Vagina (tissue), 2 donors: ENCODE data around the gene PPCDC. TPM values are rescaled to one million over a fixed set of nuclear protein-coding genes. Genes with fewer than 3 reads are reported as not detected.
"Not testable (repeated sequence)": the region's sequence is repeated elsewhere in the genome, so short reads cannot be mapped to it uniquely, and the experiment has no call there.

Source experiments
- DNase-seq, 2 donors: peaks; one replicate each; pipeline ENCODE4 v3.0.0-alpha.2; 2017; ENCODE audit errors: extremely low spot score in 2 of 2
- H3K27ac ChIP-seq: fragments of 200-600 bp; sonication (generic); one replicate; pipeline ENCODE4 v1.5.1; 2019
- H3K27me3 ChIP-seq: fragments of 200-600 bp; sonication (generic); one replicate; pipeline ENCODE4 v1.5.1; 2019
- H3K36me3 ChIP-seq, 2 donors: fragments of 200-600 bp; sonication (generic); one replicate each; pipeline ENCODE4 v1.5.1; 2017 to 2019
- H3K4me1 ChIP-seq: fragments of 200-600 bp; sonication (generic); one replicate; pipeline ENCODE4 v1.5.1; 2019
- H3K4me3 ChIP-seq, 2 donors: fragments of 200-600 bp; sonication (generic); 1 replicate in 1 of 2; 2 replicates in 1 of 2; pipeline ENCODE4 v1.5.1; 2016 to 2019
- H3K9me3 ChIP-seq: fragments of 200-600 bp; sonication (generic); one replicate; pipeline ENCODE4 v1.5.1; 2019
- CTCF ChIP-seq, 3 experiments: fragments of 450-650 bp in 2 of 3; fragments of 200-600 bp in 1 of 3; sonication (generic) in 1 of 3; IDR thresholded peaks; one replicate each; pipeline ENCODE4 v1.5.1; 2017 to 2019; ENCODE audit warnings: antibody characterized with exemption in 3 of 3, mild to moderate bottlenecking in 2 of 3, moderate library complexity in 2 of 3
- POLR2A ChIP-seq, 2 donors: fragments of 450-650 bp; IDR thresholded peaks; one replicate each; pipeline ENCODE4 v1.6.1; 2017; ENCODE audit warnings: antibody characterized with exemption in 2 of 2, mild to moderate bottlenecking in 2 of 2, moderate library complexity in 2 of 2
- POLR2AphosphoS5 ChIP-seq, 2 donors: sonication (generic); formaldehyde crosslinking; IDR thresholded peaks; one replicate each; pipeline ENCODE4 v1.9.0; 2017; ENCODE audit warnings: antibody characterized with exemption in 2 of 2, mild to moderate bottlenecking in 2 of 2, low read depth in 1 of 2; ENCODE audit not compliant: insufficient read depth in 1 of 2
- intact Hi-C: fragments of 100-400 bp; cut with DNase I; formaldehyde crosslinking; loops from one replicate; pipeline ENCODE4 v1.15.1; 2023
- total RNA-seq: library from RNA; depleted of rRNA; stranded (reverse); fragments of >200 nt; gene quantifications from one replicate; pipeline ENCODE4 v1.2.3, GENCODE V29; 2016

Gene PPCDC
- total RNA-seq, 1 donor from 2014 or later: 23.8 TPM

GRCh38 chr15:75081150-75081549 lies 57.8 kb downstream of the PPCDC start:
- no peak for DNase-seq
- no peak overlapping the region for H3K4me3 ChIP-seq
- H3K9me3 ChIP-seq: no peaks in the 10 kb centered on the region
- intact Hi-C loops: no loop called here
- no peaks in the 10 kb centered on the region for H3K4me1 ChIP-seq
- TF ChIP-seq CTCF (IDR thresholded peaks at IDR 0.05) (no peak), POLR2AphosphoS5 (IDR thresholded peaks at IDR 0.05; ENCODE audit: insufficient read depth in 1 of 2, low read depth in 1 of 2) (no peak), POLR2A (IDR thresholded peaks at IDR 0.05) (no peak)
- no peaks in the 10 kb centered on the region for H3K27me3 ChIP-seq
- H3K36me3 ChIP-seq: no peaks in the 10 kb centered on the region
- no peak overlapping the region for H3K27ac ChIP-seq

GRCh38 chr15:75082689-75083088 lies 59.3 kb downstream of the PPCDC start:
- no peaks in the 10 kb centered on the region for H3K27me3 ChIP-seq
- no peak for DNase-seq
- H3K27ac ChIP-seq: no peak overlapping the region
- H3K9me3 ChIP-seq: no peaks in the 10 kb centered on the region
- intact Hi-C loops: no loop called here
- H3K4me3 ChIP-seq: no peak overlapping the region
- TF ChIP-seq POLR2A (IDR thresholded peaks at IDR 0.05): no peak
- TF ChIP-seq POLR2AphosphoS5 (IDR thresholded peaks at IDR 0.05; ENCODE audit: insufficient read depth in 1 of 2, low read depth in 1 of 2): no peak
- no peak for TF ChIP-seq CTCF (IDR thresholded peaks at IDR 0.05)
- no peaks in the 10 kb centered on the region for H3K4me1 ChIP-seq
- H3K36me3 ChIP-seq: no peaks in the 10 kb centered on the region

GRCh38 chr15:75085708-75086107 lies 62.3 kb downstream of the PPCDC start:
- H3K9me3 ChIP-seq, intact Hi-C loops, H3K27me3 ChIP-seq: not testable (repeated sequence)

GRCh38 chr15:75089456-75090387 lies 66.3 kb downstream of the PPCDC start:
- no peaks in the 10 kb centered on the region for H3K36me3 ChIP-seq
- H3K27ac ChIP-seq: no peak overlapping the region
- no peaks in the 10 kb centered on the region for H3K9me3 ChIP-seq
- no peaks in the 10 kb centered on the region for H3K27me3 ChIP-seq
- no peak overlapping the region for H3K4me3 ChIP-seq
- intact Hi-C loops: no loop called here
- H3K4me1 ChIP-seq: no peaks in the 10 kb centered on the region
- TF ChIP-seq POLR2AphosphoS5 (IDR thresholded peaks at IDR 0.05; ENCODE audit: insufficient read depth in 1 of 2, low read depth in 1 of 2) (no peak), POLR2A (IDR thresholded peaks at IDR 0.05) (no peak), CTCF (IDR thresholded peaks at IDR 0.05) (no peak)
- DNase-seq: no peak

More at GRCh38 chr15:75085708-75086107, 62.3 kb downstream of the PPCDC start:
- not testable (repeated sequence) for H3K4me1 ChIP-seq, H3K36me3 ChIP-seq, DNase-seq, H3K27ac ChIP-seq, H3K4me3 ChIP-seq

- intact Hi-C loops: no loop called here
- no peak overlapping the region for H3K4me3 ChIP-seq
- H3K4me1 ChIP-seq: no peaks in the 10 kb centered on the region
- no peak for DNase-seq
- H3K27ac ChIP-seq: no peak overlapping the region
- TF ChIP-seq POLR2A (IDR thresholded peaks at IDR 0.05) (no peak), POLR2AphosphoS5 (IDR thresholded peaks at IDR 0.05; ENCODE audit: insufficient read depth in 1 of 2, low read depth in 1 of 2) (no peak), CTCF (IDR thresholded peaks at IDR 0.05) (no peak)
- no peaks in the 10 kb centered on the region for H3K9me3 ChIP-seq
- H3K36me3 ChIP-seq: no peaks in the 10 kb centered on the region
- no peaks in the 10 kb centered on the region for H3K27me3 ChIP-seq
Observed at GRCh38 chr15:75090388-75090734, 67.0 kb downstream of the PPCDC start.
